Measurements from ENCODE around the gene KRT13.

- TF ChIP-seq, protein P1, sequence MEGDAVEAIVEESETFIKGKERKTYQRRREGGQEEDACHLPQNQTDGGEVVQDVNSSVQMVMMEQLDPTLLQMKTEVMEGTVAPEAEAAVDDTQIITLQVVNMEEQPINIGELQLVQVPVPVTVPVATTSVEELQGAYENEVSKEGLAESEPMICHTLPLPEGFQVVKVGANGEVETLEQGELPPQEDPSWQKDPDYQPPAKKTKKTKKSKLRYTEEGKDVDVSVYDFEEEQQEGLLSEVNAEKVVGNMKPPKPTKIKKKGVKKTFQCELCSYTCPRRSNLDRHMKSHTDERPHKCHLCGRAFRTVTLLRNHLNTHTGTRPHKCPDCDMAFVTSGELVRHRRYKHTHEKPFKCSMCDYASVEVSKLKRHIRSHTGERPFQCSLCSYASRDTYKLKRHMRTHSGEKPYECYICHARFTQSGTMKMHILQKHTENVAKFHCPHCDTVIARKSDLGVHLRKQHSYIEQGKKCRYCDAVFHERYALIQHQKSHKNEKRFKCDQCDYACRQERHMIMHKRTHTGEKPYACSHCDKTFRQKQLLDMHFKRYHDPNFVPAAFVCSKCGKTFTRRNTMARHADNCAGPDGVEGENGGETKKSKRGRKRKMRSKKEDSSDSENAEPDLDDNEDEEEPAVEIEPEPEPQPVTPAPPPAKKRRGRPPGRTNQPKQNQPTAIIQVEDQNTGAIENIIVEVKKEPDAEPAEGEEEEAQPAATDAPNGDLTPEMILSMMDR (conservative IDR thresholded peaks at IDR 0.05; ENCODE audit: low read depth, low read length): no peak
- no peak for TF ChIP-seq EZH2 (IDR thresholded peaks at IDR 0.05; ENCODE audit: borderline replicate concordance, low read depth, low read length, poor library complexity, severe bottlenecking)
These were observed 7.7 kb upstream of the KRT13 start for GRCh38 chr17:41513168-41513547.

All from A673 (cell line).